Activated naive CD4-positive, alpha-beta T cell treated with anti-CD3 and anti-CD28 coated beads, Interleukin-2, amount 50 U/mL, for 72 hours (primary cell): Measurements from ENCODE around the gene PLEKHA7. TPM values are rescaled to one million over a fixed set of nuclear protein-coding genes. Genes with fewer than 3 reads are reported as not detected.

Experiments
- ATAC-seq, 2 donors: fragments of 150-1000 bp; cut with Tn5 transposase; 2 replicates each; pipeline ENCODE4 v1.10.0; 2021; ENCODE audit warnings: mild to moderate bottlenecking in 2 of 2, moderate library complexity in 2 of 2
- DNase-seq, 2 donors: peaks; one replicate each; pipeline ENCODE4 v3.0.0; 2021 to 2022; ENCODE audit warnings: low spot score in 2 of 2
- H3K27ac Mint-ChIP-seq, 2 donors: one replicate each; pipeline ENCODE4 v1.8.0; 2022; ENCODE audit warnings: mild to moderate bottlenecking in 2 of 2, mixed read lengths in 2 of 2
- H3K36me3 Mint-ChIP-seq, 2 donors: one replicate each; pipeline ENCODE4 v1.8.0; 2022; ENCODE audit warnings: mixed read lengths in 2 of 2
- H3K9me3 Mint-ChIP-seq, 2 donors: one replicate each; pipeline ENCODE4 v1.8.0; 2022; ENCODE audit warnings: mixed read lengths in 2 of 2
- total RNA-seq, 2 donors: library from RNA; stranded (reverse); gene quantifications; one replicate each; pipeline ENCODE4 v1.2.3, GENCODE V29; 2022

PLEKHA7 gene
- total RNA-seq, 2 donors from 2014 or later = 3.6 to 5.7 TPM

DNA sequence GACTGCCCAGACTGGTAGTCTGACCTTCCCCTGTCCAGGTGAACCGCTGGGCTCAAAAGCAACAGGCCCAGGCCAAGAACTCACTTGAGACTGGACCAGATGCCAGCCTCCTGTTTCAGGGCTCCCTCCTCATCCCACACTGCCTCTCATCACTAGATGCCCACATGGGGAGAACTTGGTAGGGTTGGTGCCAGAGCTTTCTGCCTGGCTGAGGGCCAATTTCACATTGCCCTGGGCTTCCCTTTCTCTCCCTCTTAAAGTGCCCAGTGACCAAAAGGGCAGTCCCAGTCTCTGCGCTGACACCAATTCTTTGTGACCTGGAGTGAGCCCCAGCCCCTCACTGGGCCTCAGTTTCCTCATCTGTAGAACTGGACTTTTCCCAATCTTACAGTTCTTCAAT is 234.1 kb downstream of the PLEKHA7 start:
- no peaks in the 10 kb centered on the region for H3K9me3 Mint-ChIP-seq
- no peak overlapping the region for H3K27ac Mint-ChIP-seq
- ATAC-seq (no peak), DNase-seq (peak in 1 of 2 donors; percentile 40)
- no peaks in the 10 kb centered on the region for H3K36me3 Mint-ChIP-seq

DNA sequence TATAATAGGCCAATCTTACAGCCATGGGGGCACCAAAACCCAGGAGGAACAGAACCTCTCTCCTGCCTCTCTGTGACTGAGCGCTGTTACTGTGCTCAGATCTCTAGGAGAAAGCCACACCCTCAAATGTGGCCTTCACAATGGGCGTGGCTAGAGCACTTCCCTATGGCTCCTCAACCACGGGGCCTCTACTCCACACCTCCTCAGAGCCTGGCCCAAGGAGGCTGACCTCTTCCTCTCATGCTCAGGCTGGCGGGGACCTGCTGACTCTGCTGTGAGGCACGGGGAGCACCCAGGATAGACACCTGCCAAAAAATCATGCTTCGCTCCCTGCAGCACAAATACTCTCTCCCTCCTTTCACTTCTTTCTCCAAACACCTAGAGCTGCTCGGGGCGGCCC is 234.8 kb downstream of the PLEKHA7 start:
- DNase-seq (peak in 1 of 2 donors; percentile 21), ATAC-seq (no peak)

DNA sequence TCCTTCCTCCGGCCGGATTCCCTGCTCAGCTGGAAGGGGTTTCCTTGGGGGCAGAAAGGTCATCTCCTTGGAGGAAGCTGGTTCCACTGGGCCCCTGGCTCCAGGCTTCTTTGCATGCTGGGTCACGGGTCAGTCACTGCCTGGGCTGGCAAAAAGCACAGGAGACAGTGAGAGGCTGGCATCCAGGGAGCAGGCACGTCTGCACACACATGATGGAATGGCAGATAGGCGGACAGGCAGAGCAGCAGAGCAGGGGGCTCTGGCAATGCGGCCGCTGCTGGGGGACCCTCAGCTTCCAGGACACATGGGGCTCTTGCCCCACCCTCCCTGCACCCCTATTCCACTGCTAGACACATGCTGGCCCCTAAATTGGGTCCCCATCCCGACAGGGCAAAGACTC is 235.3 kb downstream of the PLEKHA7 start:
- H3K36me3 Mint-ChIP-seq = no peaks in the 10 kb centered on the region
- no peak for ATAC-seq
- no peak overlapping the region for H3K27ac Mint-ChIP-seq
- DNase-seq = peak in 1 of 2 donors; percentile 28
- H3K9me3 Mint-ChIP-seq = no peaks in the 10 kb centered on the region

More for the DNA sequence above, 234.8 kb downstream of the PLEKHA7 start:
- Mint-ChIP-seq H3K36me3 (no peaks in the 10 kb centered on the region), H3K9me3 (no peaks in the 10 kb centered on the region), H3K27ac (peak overlapping the region in 1 of 2 donors; percentile 30)

DNA sequence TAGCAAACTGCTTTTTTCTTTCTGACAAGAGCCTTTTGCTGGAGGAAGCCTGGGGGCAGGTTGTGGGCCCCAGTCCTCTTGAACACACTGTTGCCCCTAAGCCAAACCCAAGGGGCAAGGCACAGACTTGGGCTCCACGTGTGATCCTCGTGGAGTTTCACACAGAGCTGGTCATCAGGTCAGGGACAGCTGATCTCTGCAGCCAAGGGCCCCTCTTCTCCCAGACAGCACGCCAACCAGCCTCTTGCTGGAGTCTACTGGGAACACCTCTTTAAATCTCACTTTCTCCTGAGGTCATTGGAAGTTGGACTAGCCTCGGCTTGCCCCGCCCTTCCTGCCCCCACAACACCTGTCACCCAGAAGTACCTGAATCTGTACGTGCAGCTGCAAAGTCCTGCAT is 235.9 kb downstream of the PLEKHA7 start:
- H3K9me3 Mint-ChIP-seq = no peaks in the 10 kb centered on the region

GRCh38 chr11:16777613-16777975 is 236.6 kb downstream of the PLEKHA7 start:
- Mint-ChIP-seq H3K27ac (no peak overlapping the region), H3K9me3 (no peaks in the 10 kb centered on the region), H3K36me3 (no peaks in the 10 kb centered on the region)
- no peak for ATAC-seq
- no peak for DNase-seq

More for the DNA sequence above, 235.9 kb downstream of the PLEKHA7 start:
- Mint-ChIP-seq H3K36me3 (no peaks in the 10 kb centered on the region), H3K27ac (no peak overlapping the region)
- no peak for ATAC-seq
- DNase-seq = peak in 1 of 2 donors; percentile 41

GRCh38 chr11:16776711-16777612 is 237.3 kb downstream of the PLEKHA7 start:
- DNase-seq (peak in 1 of 2 donors; percentile 30), ATAC-seq (no peak)
- Mint-ChIP-seq H3K9me3 (no peaks in the 10 kb centered on the region), H3K36me3 (no peaks in the 10 kb centered on the region), H3K27ac (no peak overlapping the region)

- DNase-seq (peak in 1 of 2 donors; percentile 13), ATAC-seq (no peak)
- no peaks in the 10 kb centered on the region for H3K9me3 Mint-ChIP-seq
- H3K36me3 Mint-ChIP-seq = no peaks in the 10 kb centered on the region
- H3K27ac Mint-ChIP-seq = peak overlapping the region in 1 of 2 donors; percentile 59
These were observed 238.5 kb downstream of the PLEKHA7 start for GRCh38 chr11:16775614-16776283.

GRCh38 chr11:16774936-16775613 is 239.1 kb downstream of the PLEKHA7 start:
- Mint-ChIP-seq H3K27ac (no peak overlapping the region), H3K9me3 (no peaks in the 10 kb centered on the region), H3K36me3 (no peaks in the 10 kb centered on the region)
- ATAC-seq = no peak
- DNase-seq = peak in 1 of 2 donors; percentile 18

GRCh38 chr11:16773981-16774935 is 240.0 kb downstream of the PLEKHA7 start:
- Mint-ChIP-seq H3K36me3 (no peaks in the 10 kb centered on the region), H3K9me3 (no peaks in the 10 kb centered on the region), H3K27ac (no peak overlapping the region)
- DNase-seq = peak in 1 of 2 donors; percentile 21
- ATAC-seq = no peak

GRCh38 chr11:16772141-16772512 is 242.1 kb downstream of the PLEKHA7 start:
- H3K36me3 Mint-ChIP-seq = no peaks in the 10 kb centered on the region
- ATAC-seq (no peak), DNase-seq (no peak)
- H3K9me3 Mint-ChIP-seq = no peaks in the 10 kb centered on the region
- H3K27ac Mint-ChIP-seq = no peak overlapping the region

GRCh38 chr11:16771350-16772140 is 242.7 kb downstream of the PLEKHA7 start:
- DNase-seq (peak in 1 of 2 donors; percentile 34), ATAC-seq (no peak)
- H3K9me3 Mint-ChIP-seq = no peaks in the 10 kb centered on the region
- H3K36me3 Mint-ChIP-seq = no peaks in the 10 kb centered on the region
- no peak overlapping the region for H3K27ac Mint-ChIP-seq

DNA sequence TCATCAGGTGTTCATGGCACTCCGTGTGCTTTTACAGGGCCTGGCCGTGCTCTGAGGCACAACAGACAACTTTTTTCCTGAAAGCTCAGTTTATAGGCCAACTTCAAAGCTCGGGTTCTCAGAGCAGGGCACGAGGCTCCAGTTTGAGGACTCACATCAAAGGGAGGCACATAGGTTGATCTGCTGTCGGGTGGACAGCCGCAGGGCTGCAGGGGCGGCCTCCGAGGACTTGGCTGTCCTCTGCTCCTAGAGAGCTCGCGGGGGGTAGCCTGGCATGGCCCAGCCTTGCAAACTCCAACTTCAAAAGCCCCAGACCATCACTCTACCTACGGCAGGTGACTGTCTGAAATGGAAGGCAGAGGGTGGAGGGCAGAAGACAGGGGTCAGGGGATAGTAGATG is 244.2 kb downstream of the PLEKHA7 start:
- ATAC-seq (no peak), DNase-seq (peak in 1 of 2 donors; percentile 38)
- no peaks in the 10 kb centered on the region for H3K36me3 Mint-ChIP-seq
- no peaks in the 10 kb centered on the region for H3K9me3 Mint-ChIP-seq
- no peak overlapping the region for H3K27ac Mint-ChIP-seq

DNA sequence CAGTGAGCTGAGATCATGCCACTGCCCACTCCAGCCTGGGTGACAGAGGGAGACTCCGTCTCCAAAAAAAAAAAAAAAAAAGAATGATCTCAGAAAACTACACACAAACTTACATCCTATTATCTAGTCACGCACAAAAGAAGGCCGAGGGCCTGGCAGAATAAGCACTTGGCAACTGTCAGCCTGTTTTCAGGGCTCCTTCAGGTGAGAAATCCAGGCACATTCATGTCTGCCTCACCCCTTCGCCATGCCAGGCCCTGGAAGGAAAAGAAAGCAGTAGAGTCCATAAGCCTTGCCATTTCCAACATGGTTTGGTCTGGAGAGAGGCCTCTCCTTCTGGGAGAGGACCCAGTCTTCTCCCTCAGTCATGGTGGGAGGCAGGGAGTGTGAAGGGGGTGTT is 244.8 kb downstream of the PLEKHA7 start:
- no peak for DNase-seq
- H3K27ac Mint-ChIP-seq = no peak overlapping the region
- no peaks in the 10 kb centered on the region for H3K36me3 Mint-ChIP-seq
- ATAC-seq = no peak
- H3K9me3 Mint-ChIP-seq = no peaks in the 10 kb centered on the region

GRCh38 chr11:16767957-16768356 is 246.3 kb downstream of the PLEKHA7 start:
- Mint-ChIP-seq H3K27ac (no peak overlapping the region), H3K9me3 (no peaks in the 10 kb centered on the region), H3K36me3 (no peaks in the 10 kb centered on the region)
- no peak for ATAC-seq
- DNase-seq = no peak

- Mint-ChIP-seq H3K27ac (no peak overlapping the region), H3K9me3 (no peaks in the 10 kb centered on the region), H3K36me3 (no peaks in the 10 kb centered on the region)
- no peak for ATAC-seq
- DNase-seq = no peak
These were observed 247.1 kb downstream of the PLEKHA7 start for GRCh38 chr11:16767137-16767536.
